Gastrocnemius medialis (tissue), 4 donors: Measurements from ENCODE around the gene ACYP2. TPM values are rescaled to one million over a fixed set of nuclear protein-coding genes. Genes with fewer than 3 reads are reported as not detected.

Source experiments
- ATAC-seq, 2 donors: fragments of 150-250 bp; one replicate each; pipeline ENCODE4 v1.9.1; 2016
- DNase-seq, 2 donors: peaks; one replicate each; pipeline ENCODE4 v3.0.0-alpha.2; 2019
- H3K27ac ChIP-seq, 4 donors: fragments of 200-600 bp; sonication (generic); 1 replicate in 1 of 4; 2 replicates in 3 of 4; pipeline ENCODE4 v1.5.1; 2016 to 2018; ENCODE audit warnings: mild to moderate bottlenecking in 2 of 4, moderate library complexity in 1 of 4
- H3K27me3 ChIP-seq, 3 donors: fragments of 200-600 bp; sonication (generic) in 2 of 3; 1 replicate in 1 of 3; 2 replicates in 2 of 3; pipeline versions ENCODE4 v1.5.1 to v1.6.0; 2016 to 2019; ENCODE audit warnings: mild to moderate bottlenecking in 1 of 3, moderate library complexity in 1 of 3
- H3K36me3 ChIP-seq, 2 donors: fragments of 200-600 bp; sonication (generic) in 1 of 2; one replicate each; pipeline ENCODE4 v1.5.1; 2017 to 2018
- H3K4me1 ChIP-seq, 2 donors: fragments of 200-600 bp; sonication (generic) in 1 of 2; one replicate each; pipeline ENCODE4 v1.5.1; 2016 to 2017; ENCODE audit warnings: mild to moderate bottlenecking in 2 of 2
- H3K4me3 ChIP-seq, 4 donors: fragments of 200-600 bp; sonication (generic) in 3 of 4; 1 replicate in 1 of 4; 2 replicates in 3 of 4; pipeline ENCODE4 v1.5.1; 2016 to 2019; ENCODE audit warnings: mild to moderate bottlenecking in 2 of 4
- H3K9me3 ChIP-seq, 3 donors: fragments of 200-600 bp; sonication (generic) in 2 of 3; 1 replicate in 1 of 3; 2 replicates in 2 of 3; pipeline ENCODE4 v1.5.1; 2016 to 2019
- CTCF ChIP-seq, 5 experiments: fragments of 450-650 bp in 3 of 5; fragments of 200-600 bp in 2 of 5; sonication (generic) in 2 of 5; IDR thresholded peaks in 4 of 5; conservative IDR thresholded peaks in 1 of 5; 1 replicate in 4 of 5; 2 replicates in 1 of 5; pipeline ENCODE4 v1.5.1; 2016 to 2019; ENCODE audit warnings: antibody characterized with exemption in 5 of 5, mild to moderate bottlenecking in 3 of 5, moderate library complexity in 3 of 5
- POLR2A ChIP-seq, 2 donors: fragments of 450-650 bp; IDR thresholded peaks; one replicate each; pipeline ENCODE4 v1.6.1; 2017; ENCODE audit warnings: antibody characterized with exemption in 2 of 2, mild to moderate bottlenecking in 2 of 2, moderate library complexity in 2 of 2
- in situ Hi-C, 4 donors: fragments of 200-750 bp; cut with MboI; loops; one replicate each; pipeline versions ENCODE4 v1.15.0 to v1.8.0; 2017; ENCODE audit warnings: low sequenced_read_pairs in 4 of 4
- intact Hi-C: fragments of 100-400 bp; cut with DNase I; formaldehyde crosslinking; loops from one replicate; pipeline ENCODE4 v1.15.1; 2023; ENCODE audit warnings: low total_unique reads
- total RNA-seq, 4 donors: library from RNA; depleted of rRNA; stranded (reverse); fragments of >200 nt; gene quantifications; one replicate each; pipeline versions ENCODE4 v1.1.0 to v1.2.3, GENCODE V29; 2016

Gene ACYP2
- total RNA-seq, 4 donors from 2014 or later, result 52.9 to 121 (median 107) TPM

GRCh38 chr2:54204476-54204875 is 89.1 kb downstream of the ACYP2 start:
- TF ChIP-seq POLR2A (IDR thresholded peaks at IDR 0.05) (no peak), CTCF (IDR thresholded peaks at IDR 0.05 in 4 of 5, conservative IDR thresholded peaks at IDR 0.05 in 1 of 5) (no peak)
- Histone ChIP-seq H3K27me3 (no peaks in the 10 kb centered on the region), H3K27ac (no peak overlapping the region), H3K4me3 (no peak overlapping the region), H3K9me3 (no peaks in the 10 kb centered on the region), H3K4me1 (peaks cover 17 to 33% of the 10 kb centered on the region in 2 donors), H3K36me3 (no peaks in the 10 kb centered on the region)
- in situ Hi-C loops, result loop anchor here in 1 of 4 donors (25.0 kb wide), 1 partner anchor 308 kb away; no protein-coding TSS in a partner anchor
- no peak for ATAC-seq
- intact Hi-C loops, result loop anchor here (10.0 kb wide), 1 partner anchor 300 kb away; no protein-coding TSS in a partner anchor
- no peak for DNase-seq

- no peak overlapping the region for H3K27ac ChIP-seq
- in situ Hi-C loops, result loop anchor here in 1 of 4 donors (25.0 kb wide), 1 partner anchor 306 kb away; no protein-coding TSS in a partner anchor
- no peak for DNase-seq
- H3K9me3 ChIP-seq, result no peaks in the 10 kb centered on the region
- H3K36me3 ChIP-seq, result no peaks in the 10 kb centered on the region
- peak; percentile 21 to 49 (median 44) for TF ChIP-seq CTCF (IDR thresholded peaks at IDR 0.05 in 4 of 5, conservative IDR thresholded peaks at IDR 0.05 in 1 of 5)
- no peak for TF ChIP-seq POLR2A (IDR thresholded peaks at IDR 0.05)
- H3K27me3 ChIP-seq, result no peaks in the 10 kb centered on the region
- peaks cover 17 to 33% of the 10 kb centered on the region in 2 donors for H3K4me1 ChIP-seq
- intact Hi-C loops, result loop anchor here (5.0 to 10.0 kb wide), 2 partner anchors 298 to 496 kb away; no protein-coding TSS in a partner anchor
- no peak for ATAC-seq
- no peak overlapping the region for H3K4me3 ChIP-seq
Observed at GRCh38 chr2:54206596-54206995, 91.2 kb downstream of the ACYP2 start.

- Histone ChIP-seq H3K9me3 (no peaks in the 10 kb centered on the region), H3K27me3 (no peaks in the 10 kb centered on the region), H3K4me1 (peaks cover 17 to 33% of the 10 kb centered on the region in 2 donors), H3K36me3 (no peaks in the 10 kb centered on the region), H3K27ac (peak overlapping the region in 3 of 4 donors; percentile 40 to 48 (median 44)), H3K4me3 (no peak overlapping the region)
- intact Hi-C loops, result loop anchor here (5.0 to 10.0 kb wide), 2 partner anchors 297 to 495 kb away; no protein-coding TSS in a partner anchor
- DNase-seq, result no peak
- in situ Hi-C loops, result loop anchor here in 1 of 4 donors (25.0 kb wide), 1 partner anchor 305 kb away; no protein-coding TSS in a partner anchor
- TF ChIP-seq CTCF (IDR thresholded peaks at IDR 0.05 in 4 of 5, conservative IDR thresholded peaks at IDR 0.05 in 1 of 5) (no peak), POLR2A (IDR thresholded peaks at IDR 0.05) (no peak)
- no peak for ATAC-seq
Observed at GRCh38 chr2:54207666-54208195, 92.3 kb downstream of the ACYP2 start.

GRCh38 chr2:54208364-54209240 is 93.2 kb downstream of the ACYP2 start:
- Histone ChIP-seq H3K36me3 (no peaks in the 10 kb centered on the region), H3K4me3 (no peak overlapping the region), H3K9me3 (no peaks in the 10 kb centered on the region), H3K4me1 (peaks cover 17 to 33% of the 10 kb centered on the region in 2 donors), H3K27me3 (no peaks in the 10 kb centered on the region), H3K27ac (peak overlapping the region in 3 of 4 donors; percentile 40 to 48 (median 44))
- peak in 1 of 2 donors; percentile 40 for ATAC-seq
- DNase-seq, result no peak
- no peak for TF ChIP-seq POLR2A (IDR thresholded peaks at IDR 0.05)
- TF ChIP-seq CTCF (IDR thresholded peaks at IDR 0.05 in 4 of 5, conservative IDR thresholded peaks at IDR 0.05 in 1 of 5), result no peak
- intact Hi-C loops (loop anchor here (5.0 to 10.0 kb wide), 2 partner anchors 296 to 494 kb away; no protein-coding TSS in a partner anchor), in situ Hi-C loops (loop anchor here in 1 of 4 donors (25.0 kb wide), 1 partner anchor 304 kb away; no protein-coding TSS in a partner anchor)
